Stomach (tissue), 9 donors: ENCODE data around the gene HEXD. TPM values are rescaled to one million over a fixed set of nuclear protein-coding genes. Genes with fewer than 3 reads are reported as not detected.

Experiments
- DNase-seq, 2 donors: peaks; one replicate each; pipeline versions ENCODE4 v3.0.0 to v3.0.0-alpha.2; 2013 to 2019
- H3K27ac ChIP-seq, 5 donors: fragments of 200-600 bp in 4 of 5; sonication (generic) in 4 of 5; one replicate each; pipeline ENCODE4 v1.5.1; 2013 to 2019; ENCODE audit warnings: mild to moderate bottlenecking in 1 of 5, moderate library complexity in 1 of 5
- H3K27me3 ChIP-seq, 3 donors: fragments of 200-600 bp; sonication (generic); one replicate each; pipeline ENCODE4 v1.5.1; 2017 to 2019; ENCODE audit warnings: mixed run types in 1 of 3
- H3K36me3 ChIP-seq, 4 donors: fragments of 200-600 bp; sonication (generic); 1 replicate in 3 of 4; 2 replicates in 1 of 4; pipeline ENCODE4 v1.5.1; 2016 to 2019
- H3K4me1 ChIP-seq, 4 donors: fragments of 200-600 bp; sonication (generic); one replicate each; pipeline ENCODE4 v1.5.1; 2016 to 2019
- H3K4me3 ChIP-seq, 4 donors: fragments of 200-600 bp; sonication (generic) in 3 of 4; one replicate each; pipeline ENCODE4 v1.5.1; 2016 to 2019; ENCODE audit warnings: mild to moderate bottlenecking in 1 of 4
- H3K9me3 ChIP-seq, 4 donors: fragments of 200-600 bp; sonication (generic); one replicate each; pipeline ENCODE4 v1.5.1; 2016 to 2019
- EP300 ChIP-seq: sonication (generic); formaldehyde crosslinking; IDR thresholded peaks from one replicate; pipeline ENCODE4 v1.6.1; 2017; ENCODE audit warnings: antibody characterized with exemption
- POLR2A ChIP-seq, 4 donors: fragments of 450-650 bp; IDR thresholded peaks; one replicate each; pipeline ENCODE4 v1.6.1; 2016; ENCODE audit warnings: antibody characterized with exemption in 4 of 4, control low read depth in 2 of 4, mild to moderate bottlenecking in 1 of 4, moderate library complexity in 1 of 4
- POLR2AphosphoS5 ChIP-seq, 3 donors: sonication (generic); formaldehyde crosslinking; IDR thresholded peaks; one replicate each; pipeline ENCODE4 v1.6.1; 2016; ENCODE audit warnings: antibody characterized with exemption in 3 of 3
- whole genome bisulfite sequencing, 5 donors: extraction: QIAGEN DNeasy Blood & Tissue Kit in 3 of 5; methylation state at CpG; one replicate each; pipeline versions ENCODE4 v1.1.5 to v1.1.7; 2013 to 2018; 5-methylcytosine and 5-hydroxymethylcytosine counted together
- intact Hi-C: fragments of 100-400 bp; cut with DNase I; formaldehyde crosslinking; loops from one replicate; pipeline ENCODE4 v1.15.1; 2023; ENCODE audit warnings: low total_unique reads
- polyA plus RNA-seq, 3 donors: library from polyadenylated mRNA; stranded (reverse); fragments of 200-250 nt; gene quantifications; one replicate each; pipeline ENCODE4 v1.2.3, GENCODE V29; 2013
- total RNA-seq, 5 donors: library from RNA; depleted of rRNA; stranded (reverse); fragments of >200 nt; gene quantifications; one replicate each; pipeline versions ENCODE4 v1.1.0 to v1.2.3, GENCODE V29; 2014 to 2016
- TF ChIP-seq, protein P1 (sequence below), 7 experiments: fragments of 450-650 bp in 4 of 7; fragments of 200-600 bp in 3 of 7; sonication (generic) in 3 of 7; IDR thresholded peaks; one replicate each; pipeline ENCODE4 v1.5.1; 2016 to 2019; ENCODE audit warnings: antibody characterized with exemption in 7 of 7, control low read depth in 2 of 7, mild to moderate bottlenecking in 1 of 7
- donor health status: healthy with polysubstance abuse.
- donor health status: Bipolar disorder and iron deficiency.
- donor health status: healthy.

HEXD gene
- total and polyA plus RNA-seq, 8 donors = 13.8 to 212 (median 102) TPM

DNA sequence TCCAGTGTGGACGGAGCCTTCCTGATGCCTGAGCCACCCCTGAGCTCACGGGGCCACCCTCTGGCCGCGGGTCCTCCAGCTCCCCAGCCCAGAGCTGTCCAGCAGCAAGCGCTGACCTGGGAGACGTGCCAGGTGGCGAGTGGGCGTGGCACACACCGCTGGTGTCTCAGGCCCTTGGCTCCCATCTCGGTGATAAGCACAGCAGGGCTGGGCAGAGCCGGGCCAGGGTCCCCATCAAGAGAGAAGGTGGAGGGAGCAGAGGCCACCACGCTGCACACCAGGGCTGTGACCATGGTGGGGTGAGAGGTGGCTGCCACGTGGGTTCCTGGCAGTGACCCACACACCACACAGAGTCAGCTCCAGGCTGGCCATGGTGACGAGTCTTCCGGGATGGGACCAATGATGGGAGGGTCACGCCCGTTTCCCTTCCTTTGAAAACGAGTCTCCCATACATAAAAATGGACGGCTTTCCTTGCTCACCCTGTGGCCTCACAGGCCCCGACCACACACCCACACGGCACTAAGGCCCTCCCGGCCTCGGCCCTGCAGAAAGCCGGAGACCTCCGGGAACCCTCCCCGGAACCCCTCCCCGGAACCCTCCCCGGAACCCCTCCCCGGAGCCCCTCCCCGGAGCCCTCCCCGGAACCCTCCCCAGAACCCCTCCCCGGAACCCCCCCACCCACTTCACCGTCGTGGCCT lies 29.8 kb upstream of the HEXD start:
- H3K27ac ChIP-seq = no peak overlapping the region
- peaks cover 7 to 38% (median 36%) of the 10 kb centered on the region in 4 donors for H3K4me1 ChIP-seq
- H3K27me3 ChIP-seq = peaks cover 0 to 50% (median 26%) of the 10 kb centered on the region in 3 donors
- peak; percentile 68 to 80 for DNase-seq
- whole genome bisulfite sequencing, 5 donors = 52 to 66% (median 60%) methylated on average over 20 to 34 of the region's 34 CpGs
- no peak overlapping the region for H3K4me3 ChIP-seq
- no peak for TF ChIP-seq EP300
- no peak for TF ChIP-seq POLR2A (IDR thresholded peaks at IDR 0.05)
- intact Hi-C loops = no loop called here
- H3K9me3 ChIP-seq = no peaks in the 10 kb centered on the region
- peaks cover 3 to 26% (median 23%) of the 10 kb centered on the region in 4 donors for H3K36me3 ChIP-seq

GRCh38 chr17:82388922-82389283 lies 29.2 kb upstream of the HEXD start:
- H3K4me3 ChIP-seq = no peak overlapping the region
- H3K27ac ChIP-seq = no peak overlapping the region
- DNase-seq = no peak
- peaks cover 3 to 32% (median 28%) of the 10 kb centered on the region in 4 donors for H3K36me3 ChIP-seq
- no peaks in the 10 kb centered on the region for H3K9me3 ChIP-seq
- WGBS, 5 donors = 81 to 90% (median 84%) methylated on average over 19 to 21 of the region's 21 CpGs
- peaks cover 7 to 38% (median 36%) of the 10 kb centered on the region in 4 donors for H3K4me1 ChIP-seq
- intact Hi-C loops = no loop called here
- TF ChIP-seq, protein P1, sequence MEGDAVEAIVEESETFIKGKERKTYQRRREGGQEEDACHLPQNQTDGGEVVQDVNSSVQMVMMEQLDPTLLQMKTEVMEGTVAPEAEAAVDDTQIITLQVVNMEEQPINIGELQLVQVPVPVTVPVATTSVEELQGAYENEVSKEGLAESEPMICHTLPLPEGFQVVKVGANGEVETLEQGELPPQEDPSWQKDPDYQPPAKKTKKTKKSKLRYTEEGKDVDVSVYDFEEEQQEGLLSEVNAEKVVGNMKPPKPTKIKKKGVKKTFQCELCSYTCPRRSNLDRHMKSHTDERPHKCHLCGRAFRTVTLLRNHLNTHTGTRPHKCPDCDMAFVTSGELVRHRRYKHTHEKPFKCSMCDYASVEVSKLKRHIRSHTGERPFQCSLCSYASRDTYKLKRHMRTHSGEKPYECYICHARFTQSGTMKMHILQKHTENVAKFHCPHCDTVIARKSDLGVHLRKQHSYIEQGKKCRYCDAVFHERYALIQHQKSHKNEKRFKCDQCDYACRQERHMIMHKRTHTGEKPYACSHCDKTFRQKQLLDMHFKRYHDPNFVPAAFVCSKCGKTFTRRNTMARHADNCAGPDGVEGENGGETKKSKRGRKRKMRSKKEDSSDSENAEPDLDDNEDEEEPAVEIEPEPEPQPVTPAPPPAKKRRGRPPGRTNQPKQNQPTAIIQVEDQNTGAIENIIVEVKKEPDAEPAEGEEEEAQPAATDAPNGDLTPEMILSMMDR (IDR thresholded peaks at IDR 0.05) = no peak
- no peak for TF ChIP-seq POLR2AphosphoS5 (IDR thresholded peaks at IDR 0.05)
- no peak for TF ChIP-seq EP300
- no peak for TF ChIP-seq POLR2A (IDR thresholded peaks at IDR 0.05)
- peaks cover 0 to 45% (median 26%) of the 10 kb centered on the region in 3 donors for H3K27me3 ChIP-seq

- Histone ChIP-seq H3K36me3 (peaks cover 3 to 36% (median 33%) of the 10 kb centered on the region in 4 donors), H3K27ac (no peak overlapping the region), H3K27me3 (peaks cover 0 to 40% (median 26%) of the 10 kb centered on the region in 3 donors), H3K4me3 (no peak overlapping the region), H3K4me1 (peaks cover 7 to 34% (median 31%) of the 10 kb centered on the region in 4 donors), H3K9me3 (no peaks in the 10 kb centered on the region)
- TF ChIP-seq, protein P1 (IDR thresholded peaks at IDR 0.05) = no peak
- no peak for TF ChIP-seq EP300
- no peak for TF ChIP-seq POLR2AphosphoS5 (IDR thresholded peaks at IDR 0.05)
- no peak for TF ChIP-seq POLR2A (IDR thresholded peaks at IDR 0.05)
- 83 to 84% (median 83%) methylated on average over 10 of the region's 10 CpGs for WGBS, 5 donors
- no peak for DNase-seq
- intact Hi-C loops = no loop called here
These were observed 28.8 kb upstream of the HEXD start for GRCh38 chr17:82389379-82389778.

DNA sequence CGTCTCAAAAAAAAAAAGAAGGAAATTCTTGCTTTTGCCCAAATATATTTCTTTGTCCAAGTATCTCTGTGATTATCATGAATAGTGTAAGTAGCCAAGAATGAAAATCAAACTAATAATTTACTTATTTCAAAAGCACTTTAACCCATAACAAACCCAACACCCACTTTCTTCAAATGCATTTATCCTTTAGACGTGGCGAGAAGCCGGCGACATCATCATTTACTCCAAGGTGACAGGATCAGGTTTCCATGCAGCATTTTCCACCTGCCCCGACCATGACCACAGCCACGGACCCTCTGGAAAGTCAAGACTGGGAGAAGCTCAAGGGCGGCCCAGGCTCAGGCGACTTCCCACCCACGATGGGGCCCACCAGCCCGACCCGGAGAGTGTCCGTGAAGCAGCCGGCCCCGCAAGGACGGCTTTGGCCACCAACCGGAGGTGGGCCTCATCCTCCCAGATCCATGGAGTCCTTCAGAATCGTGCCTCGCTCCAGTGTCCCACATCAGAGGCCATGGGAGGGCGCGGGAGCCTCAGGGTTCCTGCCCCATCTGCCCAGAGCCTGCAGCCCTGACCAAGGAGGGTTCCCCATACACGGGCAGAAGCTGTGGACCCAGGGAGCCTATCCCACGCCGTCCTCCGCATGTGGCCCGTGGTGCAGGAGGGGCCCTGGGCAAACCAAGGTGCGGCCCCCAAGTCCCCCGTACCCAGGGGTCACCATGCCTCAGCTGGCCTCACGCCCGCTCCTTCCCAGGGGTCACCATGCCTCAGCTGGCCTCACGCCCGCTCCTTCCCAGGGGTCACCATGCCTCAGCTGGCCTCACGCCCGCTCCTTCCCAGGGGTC lies 27.9 kb upstream of the HEXD start:
- H3K4me3 ChIP-seq = no peak overlapping the region
- H3K9me3 ChIP-seq = no peaks in the 10 kb centered on the region
- peaks cover 3 to 42% (median 38%) of the 10 kb centered on the region in 4 donors for H3K36me3 ChIP-seq
- TF ChIP-seq POLR2AphosphoS5 (IDR thresholded peaks at IDR 0.05) = no peak
- peaks cover under 1 to 26% (median 23%) of the 10 kb centered on the region in 4 donors for H3K4me1 ChIP-seq
- DNase-seq = no peak
- no peak overlapping the region for H3K27ac ChIP-seq
- 92 to 95% (median 93%) methylated on average over 15 to 31 of the region's 34 CpGs for WGBS, 5 donors
- peaks cover 0 to 32% (median 24%) of the 10 kb centered on the region in 3 donors for H3K27me3 ChIP-seq
- intact Hi-C loops = no loop called here

DNA sequence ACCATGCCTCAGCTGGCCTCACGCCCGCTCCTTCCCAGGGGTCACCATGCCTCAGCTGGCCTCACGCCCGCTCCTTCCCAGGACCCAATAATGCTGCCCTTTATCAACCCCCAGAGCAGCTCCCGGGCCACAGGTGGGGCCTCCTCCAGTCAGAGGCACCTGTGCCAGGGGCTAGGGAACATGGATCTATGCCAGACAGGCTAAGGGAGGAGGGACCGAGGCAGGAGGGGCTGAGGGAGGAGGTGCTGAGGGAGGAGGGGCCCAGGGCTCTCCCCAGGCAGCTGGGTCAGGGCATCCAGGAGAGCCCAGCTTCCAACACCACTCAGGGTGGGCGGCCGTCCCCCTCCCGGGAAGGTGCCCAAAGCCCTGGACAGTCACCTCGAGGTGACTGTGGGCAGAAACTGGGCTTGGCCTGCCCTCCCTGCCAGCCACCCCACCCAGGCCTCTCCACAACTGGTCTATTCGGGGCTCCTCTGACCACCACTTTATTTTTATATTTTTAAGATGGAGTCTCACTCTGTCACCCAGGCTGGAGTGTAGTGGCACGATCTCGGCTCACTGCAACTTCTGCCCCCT lies 27.2 kb upstream of the HEXD start:
- intact Hi-C loops = no loop called here
- WGBS, 5 donors = 71 to 89% (median 81%) methylated on average over 10 to 13 of the region's 13 CpGs
- H3K27ac ChIP-seq = no peak overlapping the region
- no peak overlapping the region for H3K4me3 ChIP-seq
- peaks cover 3 to 46% (median 39%) of the 10 kb centered on the region in 4 donors for H3K36me3 ChIP-seq
- H3K4me1 ChIP-seq = peaks cover 0 to 19% (median 16%) of the 10 kb centered on the region in 4 donors
- no peak for DNase-seq
- H3K9me3 ChIP-seq = no peaks in the 10 kb centered on the region
- peaks cover 0 to 25% (median 17%) of the 10 kb centered on the region in 3 donors for H3K27me3 ChIP-seq
- no peak for TF ChIP-seq EP300
- no peak for TF ChIP-seq POLR2A (IDR thresholded peaks at IDR 0.05)
- no peak for TF ChIP-seq POLR2AphosphoS5 (IDR thresholded peaks at IDR 0.05)
- TF ChIP-seq, protein P1 (IDR thresholded peaks at IDR 0.05) = no peak
